DOHH2 (cell line): ENCODE results near the gene WDR27.

Experiments
- H3F3A ChIP-seq: fragments of 200-600 bp; sonication (generic), shearing (Covaris generic); 2 replicates; pipeline ENCODE4 v1.6.0; 2016; ENCODE audit warnings: antibody characterized with exemption, mild to moderate bottlenecking; ENCODE audit not compliant: control insufficient read depth, insufficient read depth
- H3K27ac ChIP-seq: fragments of 200-600 bp; sonication (generic); 2 replicates; pipeline ENCODE4 v1.5.1; 2014; ENCODE audit warnings: low read depth, mild to moderate bottlenecking, low read length, moderate library complexity
- H3K27me3 ChIP-seq: fragments of 200-600 bp; sonication (generic); 2 replicates; pipeline ENCODE4 v1.6.1; 2014; ENCODE audit warnings: mild to moderate bottlenecking, low read length, mixed read lengths; ENCODE audit not compliant: control insufficient read depth
- H3K36me3 ChIP-seq: fragments of 200-600 bp; sonication (generic); 2 replicates; pipeline ENCODE4 v1.6.1; 2014; ENCODE audit warnings: mild to moderate bottlenecking, low read length, moderate library complexity, mixed read lengths; ENCODE audit not compliant: control insufficient read depth
- H3K4me1 ChIP-seq: fragments of 200-600 bp; sonication (generic); 2 replicates; pipeline ENCODE4 v1.6.1; 2014; ENCODE audit warnings: mild to moderate bottlenecking, low read length, mixed read lengths; ENCODE audit not compliant: control insufficient read depth
- H3K4me2 ChIP-seq: fragments of 200-600 bp; sonication (generic); 2 replicates; pipeline ENCODE4 v1.6.0; 2014; ENCODE audit warnings: mild to moderate bottlenecking, low read length, moderate library complexity
- H3K4me3 ChIP-seq: fragments of 200-600 bp; sonication (generic); 2 replicates; pipeline ENCODE4 v1.5.1; 2014; ENCODE audit warnings: mild to moderate bottlenecking, low read length, mixed read lengths
- H3K79me2 ChIP-seq: fragments of 200-600 bp; sonication (generic); 2 replicates; pipeline ENCODE4 v1.6.1; 2014; ENCODE audit warnings: mild to moderate bottlenecking, low read length, mixed read lengths; ENCODE audit not compliant: control insufficient read depth
- H3K9me2 ChIP-seq: fragments of 200-600 bp; sonication (generic); replicated peaks from 2 replicates; pipeline ENCODE4 v1.6.1; 2014; ENCODE audit warnings: mild to moderate bottlenecking, low read length, mixed read lengths; ENCODE audit not compliant: control insufficient read depth
- H3K9me3 ChIP-seq: fragments of 200-600 bp; sonication (generic); 2 replicates; pipeline ENCODE4 v1.6.1; 2014; ENCODE audit warnings: antibody characterized with exemption, low read length, mixed read lengths; ENCODE audit not compliant: control insufficient read depth, insufficient read depth
- H4K20me1 ChIP-seq: fragments of 200-600 bp; sonication (generic); 2 replicates; pipeline ENCODE4 v1.6.0; 2014; ENCODE audit warnings: low read depth, mild to moderate bottlenecking, antibody characterized with exemption, low read length, moderate library complexity; ENCODE audit not compliant: control insufficient read depth, insufficient read depth
- CTCF ChIP-seq: fragments of 200-600 bp; sonication (generic); IDR thresholded peaks from one replicate; pipeline ENCODE4 v1.5.1; 2014; ENCODE audit warnings: antibody characterized with exemption, mild to moderate bottlenecking, low read depth, low read length; ENCODE audit not compliant: poor library complexity, severe bottlenecking
- EZH2phosphoT487 ChIP-seq: fragments of 200-600 bp; sonication (generic); IDR thresholded peaks from 2 replicates; pipeline ENCODE4 v1.6.1; 2017; ENCODE audit warnings: borderline replicate concordance, mild to moderate bottlenecking, antibody characterized with exemption, low read length, moderate library complexity, mixed read lengths

Gene WDR27

GRCh38 chr6:169620171-169621130, 81.4 kb downstream of the WDR27 start:
- no peaks in the 10 kb centered on the region for H3K4me1 ChIP-seq
- no peaks in the 10 kb centered on the region for H3K9me2 ChIP-seq

GRCh38 chr6:169619650-169620049, 82.2 kb downstream of the WDR27 start:
- H3K9me3 ChIP-seq, result peaks cover 6% of the 10 kb centered on the region; the same call in 1 of the 2 replicates
- H3K27me3 ChIP-seq, result no peaks in the 10 kb centered on the region
- H3K4me2 ChIP-seq, result no peak overlapping the region
- peaks cover 1% of the 10 kb centered on the region for H3K36me3 ChIP-seq
- no peak for TF ChIP-seq EZH2phosphoT487
- no peak for TF ChIP-seq CTCF
- no peaks in the 10 kb centered on the region for H3K4me1 ChIP-seq
- H3K4me3 ChIP-seq, result no peak overlapping the region
- H3K9me2 ChIP-seq, result no peaks in the 10 kb centered on the region
- H3K27ac ChIP-seq, result no peak overlapping the region
- no peaks in the 10 kb centered on the region for H4K20me1 ChIP-seq
- H3F3A ChIP-seq, result no peaks in the 10 kb centered on the region
- no peaks in the 10 kb centered on the region for H3K79me2 ChIP-seq

More at GRCh38 chr6:169620171-169621130, 81.4 kb downstream of the WDR27 start:
- Histone ChIP-seq H3F3A (no peaks in the 10 kb centered on the region), H3K36me3 (peaks cover 5% of the 10 kb centered on the region), H3K4me3 (no peak overlapping the region), H3K9me3 (peaks cover 6% of the 10 kb centered on the region; the same call in 1 of the 2 replicates), H4K20me1 (no peaks in the 10 kb centered on the region), H3K27ac (no peak overlapping the region), H3K4me2 (no peak overlapping the region), H3K27me3 (no peaks in the 10 kb centered on the region), H3K79me2 (no peaks in the 10 kb centered on the region)
- TF ChIP-seq CTCF, result no peak
- no peak for TF ChIP-seq EZH2phosphoT487

- no peak overlapping the region for H3K27ac ChIP-seq
- no peak overlapping the region for H3K4me3 ChIP-seq
Observed at GRCh38 chr6:169618526-169619490, 83.0 kb downstream of the WDR27 start.

More at GRCh38 chr6:169618526-169619490, 83.0 kb downstream of the WDR27 start:
- Histone ChIP-seq H3K79me2 (no peaks in the 10 kb centered on the region), H3F3A (no peaks in the 10 kb centered on the region), H3K27me3 (no peaks in the 10 kb centered on the region), H3K4me1 (no peaks in the 10 kb centered on the region), H4K20me1 (no peaks in the 10 kb centered on the region), H3K9me3 (peaks cover 6% of the 10 kb centered on the region; the same call in 1 of the 2 replicates), H3K9me2 (no peaks in the 10 kb centered on the region), H3K4me2 (no peak overlapping the region), H3K36me3 (no peaks in the 10 kb centered on the region; the same call in 1 of the 2 replicates)
- TF ChIP-seq EZH2phosphoT487 (no peak), CTCF (no peak)
